Glutamatergic neuron (in vitro differentiated cells): ENCODE results near the gene PARVB. TPM values are rescaled to one million over a fixed set of nuclear protein-coding genes. Genes with fewer than 3 reads are reported as not detected.

Experiments
- DNase-seq: peaks from one replicate; pipeline ENCODE4 v3.0.0; 2022
- H3K27ac Mint-ChIP-seq: one replicate; pipeline ENCODE4 v1.8.0; 2020; ENCODE audit warnings: mild to moderate bottlenecking, mixed read lengths, inconsistent platforms; ENCODE audit not compliant: unreplicated experiment
- H3K27me3 Mint-ChIP-seq: one replicate; pipeline ENCODE4 v1.8.0; 2020; ENCODE audit warnings: mild to moderate bottlenecking, moderate library complexity, mixed read lengths, inconsistent platforms; ENCODE audit not compliant: unreplicated experiment
- H3K36me3 Mint-ChIP-seq: one replicate; pipeline ENCODE4 v1.8.0; 2020; ENCODE audit warnings: mild to moderate bottlenecking, mixed read lengths, inconsistent platforms; ENCODE audit not compliant: unreplicated experiment
- H3K4me1 Mint-ChIP-seq: one replicate; pipeline ENCODE4 v1.8.0; 2020; ENCODE audit warnings: mild to moderate bottlenecking, low read depth, mixed read lengths, inconsistent platforms; ENCODE audit not compliant: unreplicated experiment
- H3K4me3 Mint-ChIP-seq: one replicate; pipeline ENCODE4 v1.8.0; 2020; ENCODE audit warnings: mild to moderate bottlenecking, mixed read lengths, inconsistent platforms; ENCODE audit not compliant: unreplicated experiment
- H3K9me3 Mint-ChIP-seq: one replicate; pipeline ENCODE4 v1.8.0; 2020; ENCODE audit warnings: mild to moderate bottlenecking, moderate library complexity, mixed read lengths, inconsistent platforms; ENCODE audit not compliant: unreplicated experiment
- CTCF ChIP-seq: fragments of 200-600 bp; sonication (generic); IDR thresholded peaks from one replicate; pipeline ENCODE4 v1.5.0; 2021; ENCODE audit not compliant: partially characterized antibody, unreplicated experiment
- total RNA-seq: library from RNA; stranded (reverse); fragmentation: NEBNext Ultra II Directional; extraction: Animal tissue kit (Norgen Biotek cat#: 25700); gene quantifications from one replicate; pipeline ENCODE4 v1.2.1, GENCODE V29; 2021; ENCODE audit not compliant: unreplicated experiment

PARVB gene
- total RNA-seq, 1 donor from 2014 or later, result 7.7 TPM

GRCh38 chr22:44153710-44154109, 129.6 kb downstream of the PARVB start:
- no peak overlapping the region for H3K4me3 Mint-ChIP-seq
- no peak overlapping the region for H3K27ac Mint-ChIP-seq
- H3K9me3 Mint-ChIP-seq, result peaks cover 2% of the 10 kb centered on the region
- peaks cover 1% of the 10 kb centered on the region for H3K27me3 Mint-ChIP-seq
- H3K36me3 Mint-ChIP-seq, result peaks cover 1% of the 10 kb centered on the region
- H3K4me1 Mint-ChIP-seq, result peaks cover under 1% of the 10 kb centered on the region
- TF ChIP-seq CTCF, result no peak
- DNase-seq, result no peak

GRCh38 chr22:44154436-44154942, 130.4 kb downstream of the PARVB start:
- no peak for DNase-seq
- Mint-ChIP-seq H3K4me3 (no peak overlapping the region), H3K36me3 (peaks cover 4% of the 10 kb centered on the region)

DNA sequence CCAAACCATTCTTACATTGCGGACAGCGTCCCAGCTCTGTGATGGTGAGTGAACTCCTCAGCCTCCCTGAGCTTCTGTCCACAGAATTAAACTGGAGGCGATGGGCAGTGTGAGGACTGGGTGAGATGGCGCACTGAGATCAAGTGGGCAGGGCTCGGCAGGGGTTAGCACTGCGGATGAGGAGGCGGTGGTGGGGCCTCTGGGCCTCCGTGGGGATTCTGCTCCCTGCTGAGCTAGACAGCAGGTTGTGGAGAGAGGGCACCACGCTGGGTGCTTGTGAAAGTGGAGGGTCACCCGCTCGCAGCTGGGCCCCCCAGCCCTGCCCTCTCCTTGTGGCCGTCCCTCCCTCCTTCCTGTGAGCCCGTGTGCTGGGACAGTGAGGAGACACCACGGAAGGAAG, 131.0 kb downstream of the PARVB start:
- Mint-ChIP-seq H3K27me3 (peaks cover 1% of the 10 kb centered on the region), H3K36me3 (peaks cover 4% of the 10 kb centered on the region), H3K27ac (no peak overlapping the region), H3K4me3 (no peak overlapping the region), H3K9me3 (peaks cover 3% of the 10 kb centered on the region), H3K4me1 (peaks cover 5% of the 10 kb centered on the region)
- TF ChIP-seq CTCF, result no peak
- no peak for DNase-seq

More at GRCh38 chr22:44154436-44154942, 130.4 kb downstream of the PARVB start:
- Mint-ChIP-seq H3K9me3 (peaks cover 2% of the 10 kb centered on the region), H3K4me1 (peaks cover 5% of the 10 kb centered on the region), H3K27ac (no peak overlapping the region), H3K27me3 (peaks cover 1% of the 10 kb centered on the region)
- no peak for TF ChIP-seq CTCF

DNA sequence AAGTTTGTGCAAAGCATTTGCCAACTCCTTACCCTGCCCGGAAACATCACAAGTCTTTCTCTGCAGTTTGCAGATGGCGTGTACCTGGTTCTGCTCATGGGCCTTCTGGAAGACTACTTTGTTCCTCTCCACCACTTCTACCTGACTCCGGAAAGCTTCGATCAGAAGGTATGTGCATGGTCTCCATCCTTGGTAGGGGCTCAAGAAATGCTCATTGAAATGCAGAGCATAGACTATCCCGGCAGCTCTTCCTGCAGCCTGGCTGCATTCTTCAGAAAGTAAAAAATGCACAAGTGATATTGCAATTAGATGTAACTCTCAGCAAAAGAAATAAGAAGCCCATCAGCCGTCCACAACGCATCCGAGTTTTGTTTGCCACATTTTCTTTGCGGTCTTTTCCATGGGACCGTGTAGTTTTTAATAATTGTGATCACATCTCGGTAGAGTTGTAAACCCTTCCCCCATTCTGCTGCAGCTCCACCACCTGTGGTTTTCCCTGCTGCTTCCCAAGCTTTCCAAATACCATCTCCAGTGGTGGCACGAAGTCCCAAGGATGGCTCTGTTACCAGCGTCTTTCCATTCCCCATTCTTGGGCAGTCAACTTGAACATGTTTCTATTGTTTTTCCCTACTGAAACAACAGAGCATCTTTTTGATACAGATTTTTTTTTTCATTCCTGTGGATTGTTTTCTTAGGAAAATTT, 134.0 kb downstream of the PARVB start:
- no peak for TF ChIP-seq CTCF
- Mint-ChIP-seq H3K9me3 (peaks cover 2% of the 10 kb centered on the region), H3K36me3 (peaks cover 4% of the 10 kb centered on the region), H3K27ac (no peak overlapping the region), H3K4me1 (peaks cover 5% of the 10 kb centered on the region), H3K27me3 (no peaks in the 10 kb centered on the region), H3K4me3 (no peak overlapping the region)
- DNase-seq, result no peak

- Mint-ChIP-seq H3K4me1 (peaks cover 5% of the 10 kb centered on the region), H3K27ac (no peak overlapping the region), H3K9me3 (peaks cover 2% of the 10 kb centered on the region), H3K4me3 (no peak overlapping the region), H3K27me3 (no peaks in the 10 kb centered on the region), H3K36me3 (peaks cover 4% of the 10 kb centered on the region)
- no peak for DNase-seq
- no peak for TF ChIP-seq CTCF
These were observed 134.7 kb downstream of the PARVB start for GRCh38 chr22:44158816-44159215.
